GM12872 (cell line): ENCODE measurements around the gene EXOC3.

Experiments
- CTCF ChIP-seq: IDR thresholded peaks from 3 replicates; pipeline ENCODE4 v1.5.1; 2011; ENCODE audit warnings: low read depth, mild to moderate bottlenecking, low read length, moderate library complexity; ENCODE audit not compliant: insufficient read depth

EXOC3 gene

DNA sequence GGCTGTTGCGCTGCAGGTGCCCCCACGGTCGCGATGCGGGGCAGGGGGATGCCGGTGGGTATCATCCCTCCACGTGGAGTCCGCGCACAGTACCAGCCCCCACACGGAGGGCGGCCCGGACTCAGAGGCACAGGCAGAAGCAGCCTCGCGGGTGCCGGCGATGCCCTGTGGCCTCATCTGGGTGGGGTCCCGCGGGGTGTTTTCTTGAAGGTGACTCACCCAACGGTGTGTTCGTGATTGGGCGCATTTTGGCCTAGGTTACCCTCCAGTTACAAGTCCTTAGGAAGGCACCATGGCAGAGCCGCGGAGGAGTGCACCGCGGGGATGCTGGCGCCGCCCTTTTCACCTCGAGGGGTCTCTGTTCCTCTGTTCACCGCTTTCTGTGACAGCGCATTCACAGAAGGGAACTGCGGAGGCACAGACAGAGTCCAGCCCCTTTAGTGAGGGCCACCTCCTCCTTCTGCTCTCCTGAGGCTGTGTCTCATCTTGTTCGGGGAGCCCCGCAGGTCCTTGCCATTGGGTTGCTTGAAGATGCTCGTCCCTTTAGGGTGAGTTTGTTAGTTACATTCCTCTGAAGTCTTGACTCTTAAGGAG, 21.6 kb upstream of the EXOC3 start:
- TF ChIP-seq CTCF: no peak

- TF ChIP-seq CTCF: no peak
Observed at GRCh38 chr5:421901-422300, 21.1 kb upstream of the EXOC3 start.

DNA sequence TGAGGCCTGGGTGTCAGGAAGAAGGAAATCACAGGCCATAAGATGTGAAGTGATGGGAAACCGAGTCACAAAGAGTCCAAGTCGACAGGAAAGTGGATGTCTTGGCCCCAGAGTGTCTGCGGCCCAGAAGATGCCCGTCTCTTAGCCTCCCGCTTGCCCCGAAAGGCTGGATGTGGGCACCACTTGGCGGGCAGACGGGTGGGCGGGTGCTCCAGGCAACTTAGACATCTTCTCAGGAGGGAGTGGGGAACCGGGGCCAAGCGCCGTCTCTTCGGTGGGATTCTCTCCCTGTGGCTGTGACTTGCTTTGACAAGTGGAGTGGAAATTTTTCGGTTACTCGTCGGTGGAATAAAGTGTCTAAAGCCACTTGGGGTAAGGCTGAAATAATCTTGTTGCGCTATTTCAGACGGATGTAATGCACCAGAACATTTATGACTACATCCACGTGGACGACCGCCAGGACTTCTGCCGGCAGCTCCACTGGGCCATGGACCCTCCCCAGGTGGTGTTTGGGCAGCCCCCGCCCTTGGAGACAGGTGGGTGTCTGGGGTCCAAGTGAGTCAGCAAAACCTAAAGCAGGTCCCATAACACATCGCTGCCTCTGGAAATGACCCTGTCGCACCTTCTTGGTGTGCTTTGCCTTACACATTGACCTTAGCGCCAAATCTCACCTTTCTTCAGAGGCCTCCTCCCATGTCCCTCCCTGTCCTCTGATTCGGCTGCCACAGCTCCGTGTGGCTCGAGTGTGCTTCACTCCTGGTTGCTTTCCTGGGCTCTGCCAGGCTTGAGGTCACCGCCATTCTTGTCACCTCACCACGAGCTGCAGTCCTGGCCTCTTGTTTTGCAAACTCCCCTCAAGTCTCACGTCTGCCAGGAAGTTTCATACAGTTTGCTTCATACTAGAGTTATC, 20.4 kb upstream of the EXOC3 start:
- no peak for TF ChIP-seq CTCF

GRCh38 chr5:423233-423565, 19.8 kb upstream of the EXOC3 start:
- TF ChIP-seq CTCF: no peak

- no peak for TF ChIP-seq CTCF
Observed at GRCh38 chr5:423626-424261, 19.2 kb upstream of the EXOC3 start.

GRCh38 chr5:424301-425110, 18.5 kb upstream of the EXOC3 start:
- TF ChIP-seq CTCF: no peak

DNA sequence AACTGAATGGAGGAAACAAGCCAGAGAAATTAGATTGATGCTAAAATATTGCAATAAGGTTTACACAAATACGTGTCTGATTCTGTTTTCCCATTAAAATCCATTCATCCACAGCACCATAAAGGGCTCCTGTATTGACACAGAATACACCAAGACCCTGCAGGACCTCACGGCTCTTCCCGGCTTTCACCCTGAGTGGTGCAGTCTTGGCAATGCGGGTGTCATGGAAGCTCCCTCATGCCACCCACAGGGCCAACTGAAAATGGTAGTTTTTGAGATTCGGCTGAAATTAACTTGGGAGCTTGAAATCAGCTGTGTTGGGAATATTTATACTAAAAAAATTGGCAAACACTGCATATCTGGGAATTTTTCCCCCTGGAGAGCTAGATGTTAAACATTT, 17.3 kb upstream of the EXOC3 start:
- 0 out of 3 replicates have a peak, but pooled peaks have one; percentile 14 for TF ChIP-seq CTCF
